Osteocyte (in vitro differentiated cells): Measurements from ENCODE around the gene VOPP1. TPM values are rescaled to one million over a fixed set of nuclear protein-coding genes. Genes with fewer than 3 reads are reported as not detected.
A peak's percentile ranks its signal among the peaks of the same experiment; 100 is the strongest.

ENCODE experiments used
- DNase-seq: peaks from one replicate; pipeline ENCODE4 v3.0.0; 2021; ENCODE audit warnings: mixed read lengths; ENCODE audit not compliant: unreplicated experiment; ENCODE audit errors: extremely low spot score
- H3K27ac Mint-ChIP-seq: one replicate; pipeline ENCODE4 v1.8.0; 2021; ENCODE audit warnings: mild to moderate bottlenecking, mixed read lengths; ENCODE audit not compliant: unreplicated experiment
- H3K27me3 Mint-ChIP-seq: one replicate; pipeline ENCODE4 v1.8.0; 2021; ENCODE audit warnings: mixed read lengths; ENCODE audit not compliant: unreplicated experiment
- H3K36me3 Mint-ChIP-seq: one replicate; pipeline ENCODE4 v1.8.0; 2021; ENCODE audit warnings: mixed read lengths; ENCODE audit not compliant: unreplicated experiment
- H3K4me1 Mint-ChIP-seq: one replicate; pipeline ENCODE4 v1.8.0; 2021; ENCODE audit warnings: mixed read lengths; ENCODE audit not compliant: unreplicated experiment
- H3K4me3 Mint-ChIP-seq: one replicate; pipeline ENCODE4 v1.8.0; 2021; ENCODE audit warnings: mild to moderate bottlenecking, moderate library complexity, mixed read lengths; ENCODE audit not compliant: unreplicated experiment
- H3K9me3 Mint-ChIP-seq: one replicate; pipeline ENCODE4 v1.8.0; 2021; ENCODE audit warnings: mixed read lengths; ENCODE audit not compliant: unreplicated experiment
- CTCF ChIP-seq: fragments of 200-600 bp; sonication (generic); IDR thresholded peaks from 2 replicates; pipeline ENCODE4 v1.5.0; 2021; ENCODE audit warnings: antibody characterized with exemption, mild to moderate bottlenecking, moderate library complexity
- total RNA-seq: library from RNA; stranded (reverse); gene quantifications from 2 replicates; pipeline ENCODE4 v1.2.1, GENCODE V29; 2021

VOPP1 gene
- total RNA-seq, 1 donor from 2014 or later = 86.6 TPM

- no peak for TF ChIP-seq CTCF
- Mint-ChIP-seq H3K27ac (peak overlapping the region; percentile 91), H3K9me3 (no peaks in the 10 kb centered on the region), H3K36me3 (peaks cover 2% of the 10 kb centered on the region), H3K4me1 (peaks cover 56% of the 10 kb centered on the region), H3K4me3 (peak overlapping the region; percentile 94), H3K27me3 (no peaks in the 10 kb centered on the region)
- DNase-seq = no peak
These were observed 2.0 kb downstream of the VOPP1 start for GRCh38 chr7:55570218-55570873.

- peaks cover 61% of the 10 kb centered on the region for H3K4me1 Mint-ChIP-seq
- TF ChIP-seq CTCF = no peak
- peak overlapping the region; percentile 94 for H3K4me3 Mint-ChIP-seq
- peak overlapping the region; percentile 48 for H3K27ac Mint-ChIP-seq
- H3K9me3 Mint-ChIP-seq = no peaks in the 10 kb centered on the region
- no peaks in the 10 kb centered on the region for H3K27me3 Mint-ChIP-seq
- H3K36me3 Mint-ChIP-seq = peaks cover 2% of the 10 kb centered on the region
- DNase-seq = no peak
These were observed 2.5 kb downstream of the VOPP1 start for GRCh38 chr7:55569797-55570196.

- peak overlapping the region; percentile 48 for H3K27ac Mint-ChIP-seq
- H3K36me3 Mint-ChIP-seq = peaks cover 2% of the 10 kb centered on the region
- no peak for TF ChIP-seq CTCF
- no peak for DNase-seq
- peaks cover 60% of the 10 kb centered on the region for H3K4me1 Mint-ChIP-seq
- H3K9me3 Mint-ChIP-seq = no peaks in the 10 kb centered on the region
- H3K4me3 Mint-ChIP-seq = no peak overlapping the region
- no peaks in the 10 kb centered on the region for H3K27me3 Mint-ChIP-seq
These were observed 3.0 kb downstream of the VOPP1 start for GRCh38 chr7:55569269-55569663.

GRCh38 chr7:55568613-55569268, 3.6 kb downstream of the VOPP1 start:
- Mint-ChIP-seq H3K4me1 (peaks cover 60% of the 10 kb centered on the region), H3K4me3 (no peak overlapping the region), H3K9me3 (no peaks in the 10 kb centered on the region), H3K27ac (peak overlapping the region; percentile 48), H3K27me3 (no peaks in the 10 kb centered on the region), H3K36me3 (peaks cover 2% of the 10 kb centered on the region)
- no peak for DNase-seq
- TF ChIP-seq CTCF = no peak

GRCh38 chr7:55567571-55567970, 4.7 kb downstream of the VOPP1 start:
- peak overlapping the region; percentile 8 for H3K27ac Mint-ChIP-seq
- no peak for DNase-seq
- no peaks in the 10 kb centered on the region for H3K9me3 Mint-ChIP-seq
- no peak for TF ChIP-seq CTCF
- H3K4me1 Mint-ChIP-seq = peaks cover 52% of the 10 kb centered on the region
- peaks cover 2% of the 10 kb centered on the region for H3K36me3 Mint-ChIP-seq
- no peaks in the 10 kb centered on the region for H3K27me3 Mint-ChIP-seq
- no peak overlapping the region for H3K4me3 Mint-ChIP-seq
